NB4 (cell line): ENCODE data around the gene GPR176.

Experiments used
- CTCF ChIP-seq: IDR thresholded peaks from one replicate; pipeline ENCODE4 v1.5.1; 2012; ENCODE audit warnings: low read depth, low read length
- POLR2A ChIP-seq: IDR thresholded peaks from 2 replicates; pipeline ENCODE4 v1.6.1; 2011; ENCODE audit warnings: mild to moderate bottlenecking; ENCODE audit not compliant: insufficient read length; ENCODE audit errors: extremely low read depth

- TF ChIP-seq CTCF (no peak), POLR2A (no peak)
These were observed 167.8 kb downstream of the GPR176 start for GRCh38 chr15:39752246-39752645.
